ENCODE measurements around the gene DNAJC28. TPM values are rescaled to one million over a fixed set of nuclear protein-coding genes. Genes with fewer than 3 reads are reported as not detected.
"Not testable (repeated sequence)": the region's sequence is repeated elsewhere in the genome, so short reads cannot be mapped to it uniquely, and the experiment has no call there.

The DNAJC28 gene
- total and polyA plus RNA-seq, 9 of the 15 experiments (the other 6 are each of a cell fraction or from before 2014, with no cell fraction given) = 0.68 to 2.5 (median 1.1) TPM

DNA sequence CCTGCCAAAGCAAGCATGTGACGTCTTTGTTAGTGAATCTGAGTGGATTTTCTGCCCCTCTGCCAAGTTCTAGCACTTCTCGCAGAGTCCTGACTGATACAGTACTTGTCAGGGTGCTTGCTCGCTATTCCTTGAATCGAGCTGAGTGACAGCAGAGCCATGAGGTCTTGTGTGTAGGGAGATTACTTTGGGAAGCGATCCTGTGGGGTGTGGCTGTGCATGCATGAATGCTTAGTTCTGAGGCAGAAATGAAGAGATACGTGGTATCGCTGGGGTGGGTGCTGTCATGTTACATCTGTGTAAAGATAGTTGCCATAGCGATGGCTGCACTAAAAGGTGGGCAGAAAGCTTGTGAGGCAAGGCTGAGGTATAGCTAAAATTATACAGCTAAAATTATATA lies 19.3 kb upstream of the DNAJC28 start (continued):
- TF ChIP-seq ZNF224 (CRISPR knock-in tag; IDR thresholded peaks at IDR 0.05) = no peak
- TF ChIP-seq PHTF2 (CRISPR knock-in tag; IDR thresholded peaks at IDR 0.05) = no peak

DNA sequence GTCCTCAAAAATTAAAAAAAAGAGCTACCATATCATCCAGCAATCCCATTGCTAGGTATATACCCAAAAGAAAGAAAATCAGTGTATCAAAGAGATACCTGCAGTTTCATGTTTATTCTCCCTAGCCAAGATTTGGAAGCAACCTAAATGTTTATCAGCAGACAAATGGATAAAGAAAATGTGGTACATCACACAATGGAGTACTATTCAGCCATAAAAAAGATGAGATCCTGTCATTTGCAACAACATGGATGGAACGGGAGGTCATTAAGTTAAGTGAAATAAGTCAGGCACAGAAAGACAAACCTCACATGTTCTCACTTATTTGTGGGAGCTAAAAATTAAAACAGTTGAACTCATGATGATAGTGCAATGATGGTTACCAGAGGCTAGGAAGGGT lies 15.5 kb upstream of the DNAJC28 start:
- H3K9me3 ChIP-seq (replicated peaks; ENCODE audit: control insufficient read depth, insufficient read depth, low read depth, low read length); H3K27me3 ChIP-seq (ENCODE audit: control insufficient read depth in 2 of 2, insufficient read depth in 2 of 2, low read length in 2 of 2); BruUV-seq (replicated peaks); H3K27ac ChIP-seq (ENCODE audit: extremely low read depth, low read depth, low read length); H3K4me3 ChIP-seq; in situ Hi-C loops (cut with MboI); ATAC-seq; CTCF ChIA-PET (ENCODE audit: low intra/inter-chr PET ratio); H3K9me1 ChIP-seq (ENCODE audit: control insufficient read depth, insufficient read depth, low read length); H4K20me1 ChIP-seq (replicated peaks; ENCODE audit: control insufficient read depth, insufficient read depth, low read length); H2AFZ ChIP-seq (ENCODE audit: low read depth, low read length); H3K9ac ChIP-seq (ENCODE audit: insufficient read depth in 1 of 2, low read depth in 2 of 2, low read length in 2 of 2); FAIRE-seq; H3K4me2 ChIP-seq (ENCODE audit: insufficient read depth, low read length); H3K79me2 ChIP-seq (ENCODE audit: control insufficient read depth, insufficient read depth, low read length); DNase-seq (ENCODE audit: extremely low read depth in 1 of 4, low spot score in 3 of 4); intact Hi-C loops (cut with micrococcal nuclease): not testable (repeated sequence)
- peaks cover 0 to 10% of the 10 kb centered on the region in 2 experiments; a peak in 3 of 5 replicates for H3K4me1 ChIP-seq (replicated peaks in 1 of 2; ENCODE audit: control insufficient read depth in 2 of 2, insufficient read depth in 2 of 2, low read length in 2 of 2)
- peak; percentile 42 for TF ChIP-seq RBM25 (IDR thresholded peaks at IDR 0.05; ENCODE audit: low read depth, low read length, severe bottlenecking)
- peak; percentile 95 for TF ChIP-seq ZNF146 (CRISPR knock-in tag; IDR thresholded peaks at IDR 0.05; ENCODE audit: unreplicated experiment)
- WGBS (ENCODE audit: insufficient coverage, low coverage, missing lambda C conversion rate) = 100% methylated on average over 1 of the region's 1 CpG
- H3K36me3 ChIP-seq (ENCODE audit: control insufficient read depth, insufficient read depth, low read length) = peaks cover 94% of the 10 kb centered on the region
- POLR2A ChIA-PET = interaction anchor here (0.5 to 1.2 kb wide), 3 partner anchors 11 to 24 kb away, joined by 3 to 6 read pairs (median 4); no protein-coding TSS in a partner anchor

DNA sequence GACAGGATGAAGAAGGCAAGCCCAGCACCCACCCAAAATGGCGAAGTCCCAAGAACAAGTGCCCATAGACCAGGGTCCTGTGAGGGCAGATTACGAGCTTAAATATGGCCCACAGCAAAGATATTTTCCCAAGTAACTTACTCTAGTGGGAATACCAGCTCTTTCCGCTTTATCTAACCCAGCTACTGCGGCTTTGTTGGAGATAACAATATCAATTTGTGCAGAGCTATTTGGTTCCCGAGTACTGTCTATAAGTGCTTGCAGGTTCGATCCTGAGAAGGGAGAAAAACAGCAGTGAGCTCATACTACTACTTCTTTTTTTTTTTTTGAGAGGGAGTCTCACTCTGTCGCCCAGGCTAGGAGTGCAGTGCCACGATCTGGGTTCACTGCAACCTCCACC lies 14.3 kb upstream of the DNAJC28 start:
- TF ChIP-seq DMBX1 (CRISPR knock-in tag; IDR thresholded peaks at IDR 0.05; ENCODE audit: borderline replicate concordance) (0 out of 2 replicates have a peak, but pooled peaks have one; percentile 20), ARID1B (IDR thresholded peaks at IDR 0.05) (peak; percentile 29; the same call in 1 of the 2 replicates), EP300 (IDR thresholded peaks at IDR 0.05; ENCODE audit: low read length) (peak; percentile 17; the same call in 1 of the 2 replicates), TCF3 (CRISPR knock-in tag; IDR thresholded peaks at IDR 0.05) (peak; percentile 56), CXXC5 (CRISPR knock-in tag; IDR thresholded peaks at IDR 0.05) (0 out of 2 replicates have a peak, but pooled peaks have one; percentile 33)
- TF ChIP-seq, protein P1, sequence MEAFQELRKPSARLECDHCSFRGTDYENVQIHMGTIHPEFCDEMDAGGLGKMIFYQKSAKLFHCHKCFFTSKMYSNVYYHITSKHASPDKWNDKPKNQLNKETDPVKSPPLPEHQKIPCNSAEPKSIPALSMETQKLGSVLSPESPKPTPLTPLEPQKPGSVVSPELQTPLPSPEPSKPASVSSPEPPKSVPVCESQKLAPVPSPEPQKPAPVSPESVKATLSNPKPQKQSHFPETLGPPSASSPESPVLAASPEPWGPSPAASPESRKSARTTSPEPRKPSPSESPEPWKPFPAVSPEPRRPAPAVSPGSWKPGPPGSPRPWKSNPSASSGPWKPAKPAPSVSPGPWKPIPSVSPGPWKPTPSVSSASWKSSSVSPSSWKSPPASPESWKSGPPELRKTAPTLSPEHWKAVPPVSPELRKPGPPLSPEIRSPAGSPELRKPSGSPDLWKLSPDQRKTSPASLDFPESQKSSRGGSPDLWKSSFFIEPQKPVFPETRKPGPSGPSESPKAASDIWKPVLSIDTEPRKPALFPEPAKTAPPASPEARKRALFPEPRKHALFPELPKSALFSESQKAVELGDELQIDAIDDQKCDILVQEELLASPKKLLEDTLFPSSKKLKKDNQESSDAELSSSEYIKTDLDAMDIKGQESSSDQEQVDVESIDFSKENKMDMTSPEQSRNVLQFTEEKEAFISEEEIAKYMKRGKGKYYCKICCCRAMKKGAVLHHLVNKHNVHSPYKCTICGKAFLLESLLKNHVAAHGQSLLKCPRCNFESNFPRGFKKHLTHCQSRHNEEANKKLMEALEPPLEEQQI (IDR thresholded peaks at IDR 0.05) = no peak
- intact Hi-C loops (cut with micrococcal nuclease) (no loop called here), in situ Hi-C loops (cut with MboI) (no loop called here)
- Histone ChIP-seq H3K9me3 (replicated peaks; ENCODE audit: control insufficient read depth, insufficient read depth, low read depth, low read length) (no peaks in the 10 kb centered on the region), H3K27me3 (ENCODE audit: control insufficient read depth in 2 of 2, insufficient read depth in 2 of 2, low read length in 2 of 2) (no peaks in the 10 kb centered on the region), H3K4me3 (no peak overlapping the region), H4K20me1 (replicated peaks; ENCODE audit: control insufficient read depth, insufficient read depth, low read length) (no peaks in the 10 kb centered on the region), H3K4me2 (ENCODE audit: insufficient read depth, low read length) (peak overlapping the region; percentile 21; the same call in 1 of the 2 replicates), H3K9ac (ENCODE audit: insufficient read depth in 1 of 2, low read depth in 2 of 2, low read length in 2 of 2) (no peak overlapping the region), H3K36me3 (ENCODE audit: control insufficient read depth, insufficient read depth, low read length) (peaks cover 83% of the 10 kb centered on the region), H2AFZ (ENCODE audit: low read depth, low read length) (no peak overlapping the region), H3K79me2 (ENCODE audit: control insufficient read depth, insufficient read depth, low read length) (no peaks in the 10 kb centered on the region; the same call in 2 of the 3 replicates), H3K9me1 (ENCODE audit: control insufficient read depth, insufficient read depth, low read length) (no peaks in the 10 kb centered on the region), H3K4me1 (replicated peaks in 1 of 2; ENCODE audit: control insufficient read depth in 2 of 2, insufficient read depth in 2 of 2, low read length in 2 of 2) (peaks cover 0 to 5% of the 10 kb centered on the region in 2 experiments; a peak in 3 of 5 replicates), H3K27ac (ENCODE audit: extremely low read depth, low read depth, low read length) (peak overlapping the region; percentile 1; the same call in 1 of the 3 replicates)
- ChIA-PET POLR2A (interaction anchor here (0.9 to 1.2 kb wide), 3 partner anchors 8 to 16 kb away, joined by 3 to 6 read pairs (median 4); no protein-coding TSS in a partner anchor), CTCF (ENCODE audit: low intra/inter-chr PET ratio) (no interaction called here)
- no TSS peak for BruUV-seq (replicated peaks)
- WGBS (ENCODE audit: insufficient coverage, low coverage, missing lambda C conversion rate) = 72% methylated on average over 8 of the region's 8 CpGs
- ATAC-seq = no peak
- FAIRE-seq = no peak
- DNase-seq (ENCODE audit: extremely low read depth in 1 of 4, low spot score in 3 of 4) = peak in 1 of 4 experiments; percentile 10

Data from K562 (cell line).